ENCODE measurements around the gene SSRP1.
"Not testable (repeated sequence)": the region's sequence is repeated elsewhere in the genome, so short reads cannot be mapped to it uniquely, and the experiment has no call there.

SSRP1 gene

GRCh38 chr11:57358991-57359390 lies 23.3 kb upstream of the SSRP1 start:
- DNase-seq = no peak

- no peak for DNase-seq
Measured at GRCh38 chr11:57358543-57358961, 22.9 kb upstream of the SSRP1 start.

- no peak for DNase-seq
Measured at GRCh38 chr11:57357856-57358255, 22.2 kb upstream of the SSRP1 start.

- DNase-seq = no peak
Measured at GRCh38 chr11:57357310-57357709, 21.6 kb upstream of the SSRP1 start.

GRCh38 chr11:57356268-57356667 lies 20.6 kb upstream of the SSRP1 start:
- no peak for DNase-seq

- DNase-seq = no peak
Measured at GRCh38 chr11:57354699-57355098, 19.0 kb upstream of the SSRP1 start.

GRCh38 chr11:57353852-57354251 lies 18.2 kb upstream of the SSRP1 start:
- DNase-seq = no peak

GRCh38 chr11:57353446-57353845 lies 17.8 kb upstream of the SSRP1 start:
- DNase-seq = no peak

GRCh38 chr11:57353036-57353435 lies 17.3 kb upstream of the SSRP1 start:
- DNase-seq = no peak

GRCh38 chr11:57349491-57350274 lies 14.0 kb upstream of the SSRP1 start:
- DNase-seq = no peak

GRCh38 chr11:57348636-57349313 lies 13.1 kb upstream of the SSRP1 start:
- no peak for DNase-seq

GRCh38 chr11:57348052-57348451 lies 12.4 kb upstream of the SSRP1 start:
- DNase-seq = no peak

- no peak for DNase-seq
Measured at GRCh38 chr11:57347336-57347735, 11.6 kb upstream of the SSRP1 start.

- DNase-seq = peak; percentile 68
Measured at GRCh38 chr11:57345555-57346211, 10.0 kb upstream of the SSRP1 start.

- DNase-seq = no peak
Measured at GRCh38 chr11:57344826-57345225, 9.1 kb upstream of the SSRP1 start.

- DNase-seq = peak; percentile 43
Measured at GRCh38 chr11:57343825-57344224, 8.1 kb upstream of the SSRP1 start.

- DNase-seq = no peak
Measured at GRCh38 chr11:57342702-57343101, 7.0 kb upstream of the SSRP1 start.

- DNase-seq = no peak
Measured at GRCh38 chr11:57341250-57341808, 5.6 kb upstream of the SSRP1 start.

- DNase-seq = no peak
Measured at GRCh38 chr11:57340039-57340615, 4.4 kb upstream of the SSRP1 start.

- DNase-seq = no peak
Measured at GRCh38 chr11:57339328-57339727, 3.6 kb upstream of the SSRP1 start.

GRCh38 chr11:57338142-57338541 lies 2.5 kb upstream of the SSRP1 start, which contains the start of gene P2RX3:
TSS of gene P2RX3 (plus strand) at chr11:57338352. CDS start at chr11:57338551, 199 bp downstream.
- no peak for DNase-seq

GRCh38 chr11:57336856-57337255 lies 1.2 kb upstream of the SSRP1 start:
- not testable (repeated sequence) for DNase-seq

GRCh38 chr11:57336111-57336666 lies 497 bp upstream of the SSRP1 start:
- no peak for DNase-seq
